ENCODE results near the gene CCDC110.
A peak's percentile ranks its signal among the peaks of the same experiment; 100 is the strongest.

- TF ChIP-seq ELF1 (IDR thresholded peaks at IDR 0.05) (no peak), MXI1 (IDR thresholded peaks at IDR 0.05; ENCODE audit: low read depth, low read length) (0 out of 2 replicates have a peak, but pooled peaks have one; percentile 32), MAX (IDR thresholded peaks at IDR 0.05; ENCODE audit: low read depth) (no peak), RXRA (IDR thresholded peaks at IDR 0.05; ENCODE audit: borderline replicate concordance, low read depth) (no peak), NRF1 (IDR thresholded peaks at IDR 0.05; ENCODE audit: low read depth, low read length) (no peak), POLR2AphosphoS5 (IDR thresholded peaks at IDR 0.05; ENCODE audit: low read depth, low read length) (no peak), FOXM1 (IDR thresholded peaks at IDR 0.05; ENCODE audit: low read depth) (no peak)
- TF ChIP-seq, protein P1, sequence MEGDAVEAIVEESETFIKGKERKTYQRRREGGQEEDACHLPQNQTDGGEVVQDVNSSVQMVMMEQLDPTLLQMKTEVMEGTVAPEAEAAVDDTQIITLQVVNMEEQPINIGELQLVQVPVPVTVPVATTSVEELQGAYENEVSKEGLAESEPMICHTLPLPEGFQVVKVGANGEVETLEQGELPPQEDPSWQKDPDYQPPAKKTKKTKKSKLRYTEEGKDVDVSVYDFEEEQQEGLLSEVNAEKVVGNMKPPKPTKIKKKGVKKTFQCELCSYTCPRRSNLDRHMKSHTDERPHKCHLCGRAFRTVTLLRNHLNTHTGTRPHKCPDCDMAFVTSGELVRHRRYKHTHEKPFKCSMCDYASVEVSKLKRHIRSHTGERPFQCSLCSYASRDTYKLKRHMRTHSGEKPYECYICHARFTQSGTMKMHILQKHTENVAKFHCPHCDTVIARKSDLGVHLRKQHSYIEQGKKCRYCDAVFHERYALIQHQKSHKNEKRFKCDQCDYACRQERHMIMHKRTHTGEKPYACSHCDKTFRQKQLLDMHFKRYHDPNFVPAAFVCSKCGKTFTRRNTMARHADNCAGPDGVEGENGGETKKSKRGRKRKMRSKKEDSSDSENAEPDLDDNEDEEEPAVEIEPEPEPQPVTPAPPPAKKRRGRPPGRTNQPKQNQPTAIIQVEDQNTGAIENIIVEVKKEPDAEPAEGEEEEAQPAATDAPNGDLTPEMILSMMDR (IDR thresholded peaks at IDR 0.05), result no peak
- TF ChIP-seq, protein P2, sequence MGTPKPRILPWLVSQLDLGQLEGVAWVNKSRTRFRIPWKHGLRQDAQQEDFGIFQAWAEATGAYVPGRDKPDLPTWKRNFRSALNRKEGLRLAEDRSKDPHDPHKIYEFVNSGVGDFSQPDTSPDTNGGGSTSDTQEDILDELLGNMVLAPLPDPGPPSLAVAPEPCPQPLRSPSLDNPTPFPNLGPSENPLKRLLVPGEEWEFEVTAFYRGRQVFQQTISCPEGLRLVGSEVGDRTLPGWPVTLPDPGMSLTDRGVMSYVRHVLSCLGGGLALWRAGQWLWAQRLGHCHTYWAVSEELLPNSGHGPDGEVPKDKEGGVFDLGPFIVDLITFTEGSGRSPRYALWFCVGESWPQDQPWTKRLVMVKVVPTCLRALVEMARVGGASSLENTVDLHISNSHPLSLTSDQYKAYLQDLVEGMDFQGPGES (IDR thresholded peaks at IDR 0.05; ENCODE audit: low read depth, low read length), result no peak
- TF ChIP-seq, protein P3, sequence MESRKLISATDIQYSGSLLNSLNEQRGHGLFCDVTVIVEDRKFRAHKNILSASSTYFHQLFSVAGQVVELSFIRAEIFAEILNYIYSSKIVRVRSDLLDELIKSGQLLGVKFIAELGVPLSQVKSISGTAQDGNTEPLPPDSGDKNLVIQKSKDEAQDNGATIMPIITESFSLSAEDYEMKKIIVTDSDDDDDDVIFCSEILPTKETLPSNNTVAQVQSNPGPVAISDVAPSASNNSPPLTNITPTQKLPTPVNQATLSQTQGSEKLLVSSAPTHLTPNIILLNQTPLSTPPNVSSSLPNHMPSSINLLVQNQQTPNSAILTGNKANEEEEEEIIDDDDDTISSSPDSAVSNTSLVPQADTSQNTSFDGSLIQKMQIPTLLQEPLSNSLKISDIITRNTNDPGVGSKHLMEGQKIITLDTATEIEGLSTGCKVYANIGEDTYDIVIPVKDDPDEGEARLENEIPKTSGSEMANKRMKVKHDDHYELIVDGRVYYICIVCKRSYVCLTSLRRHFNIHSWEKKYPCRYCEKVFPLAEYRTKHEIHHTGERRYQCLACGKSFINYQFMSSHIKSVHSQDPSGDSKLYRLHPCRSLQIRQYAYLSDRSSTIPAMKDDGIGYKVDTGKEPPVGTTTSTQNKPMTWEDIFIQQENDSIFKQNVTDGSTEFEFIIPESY (IDR thresholded peaks at IDR 0.05; ENCODE audit: borderline replicate concordance, low read depth), result no peak
- TF ChIP-seq, protein P4, sequence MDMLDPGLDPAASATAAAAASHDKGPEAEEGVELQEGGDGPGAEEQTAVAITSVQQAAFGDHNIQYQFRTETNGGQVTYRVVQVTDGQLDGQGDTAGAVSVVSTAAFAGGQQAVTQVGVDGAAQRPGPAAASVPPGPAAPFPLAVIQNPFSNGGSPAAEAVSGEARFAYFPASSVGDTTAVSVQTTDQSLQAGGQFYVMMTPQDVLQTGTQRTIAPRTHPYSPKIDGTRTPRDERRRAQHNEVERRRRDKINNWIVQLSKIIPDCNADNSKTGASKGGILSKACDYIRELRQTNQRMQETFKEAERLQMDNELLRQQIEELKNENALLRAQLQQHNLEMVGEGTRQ (IDR thresholded peaks at IDR 0.05; ENCODE audit: borderline replicate concordance, low read depth, low read length), result no peak
Observed at GRCh38 chr4:185470501-185471195, 885 bp downstream of the CCDC110 start.
